ENCODE measurements around the gene LILRA6. TPM values are rescaled to one million over a fixed set of nuclear protein-coding genes. Genes with fewer than 3 reads are reported as not detected.
"Not testable (repeated sequence)": the region's sequence is repeated elsewhere in the genome, so short reads cannot be mapped to it uniquely, and the experiment has no call there.

Gene LILRA6
- polyA plus RNA-seq, 2 donors: 0.08 to 0.26 TPM

GRCh38 chr19:54221947-54222346, 20.6 kb downstream of the LILRA6 start:
- not testable (repeated sequence) for H3K27me3 ChIP-seq (ENCODE audit: control insufficient read depth in 1 of 2, insufficient read depth in 2 of 2, low read length in 2 of 2); H3K4me1 ChIP-seq (ENCODE audit: control insufficient read depth in 2 of 2, insufficient read depth in 2 of 2, low read length in 1 of 2); H3K9me3 ChIP-seq (ENCODE audit: control insufficient read depth in 2 of 2, insufficient read depth in 1 of 2, low read depth in 1 of 2, low read length in 1 of 2); H3K4me3 ChIP-seq (ENCODE audit: low read depth in 1 of 2, low read length in 2 of 2); H3K27ac ChIP-seq (ENCODE audit: low read depth in 2 of 2, low read length in 1 of 2); H3K36me3 ChIP-seq (ENCODE audit: control insufficient read depth in 2 of 2, insufficient read depth in 2 of 2, low read length in 1 of 2)
- 83 to 86% methylated on average over 6 to 7 of the region's 7 CpGs for WGBS, 2 donors

- not testable (repeated sequence) for H3K36me3 ChIP-seq (ENCODE audit: control insufficient read depth in 2 of 2, insufficient read depth in 2 of 2, low read length in 1 of 2); H3K4me1 ChIP-seq (ENCODE audit: control insufficient read depth in 2 of 2, insufficient read depth in 2 of 2, low read length in 1 of 2); H3K9me3 ChIP-seq (ENCODE audit: control insufficient read depth in 2 of 2, insufficient read depth in 1 of 2, low read depth in 1 of 2, low read length in 1 of 2); H3K27me3 ChIP-seq (ENCODE audit: control insufficient read depth in 1 of 2, insufficient read depth in 2 of 2, low read length in 2 of 2); H3K4me3 ChIP-seq (ENCODE audit: low read depth in 1 of 2, low read length in 2 of 2); H3K27ac ChIP-seq (ENCODE audit: low read depth in 2 of 2, low read length in 1 of 2)
- 53 to 65% methylated on average over 4 to 5 of the region's 5 CpGs for WGBS, 2 donors
Measured at GRCh38 chr19:54219702-54220101, 22.9 kb downstream of the LILRA6 start.

GRCh38 chr19:54218960-54219661, 23.5 kb downstream of the LILRA6 start:
- Histone ChIP-seq H3K9me3 (ENCODE audit: control insufficient read depth in 2 of 2, insufficient read depth in 1 of 2, low read depth in 1 of 2, low read length in 1 of 2) (peaks cover 0 to 4% of the 10 kb centered on the region in 2 donors), H3K27me3 (ENCODE audit: control insufficient read depth in 1 of 2, insufficient read depth in 2 of 2, low read length in 2 of 2) (no peaks in the 10 kb centered on the region), H3K4me1 (ENCODE audit: control insufficient read depth in 2 of 2, insufficient read depth in 2 of 2, low read length in 1 of 2) (no peaks in the 10 kb centered on the region), H3K27ac (ENCODE audit: low read depth in 2 of 2, low read length in 1 of 2) (no peak overlapping the region), H3K4me3 (ENCODE audit: low read depth in 1 of 2, low read length in 2 of 2) (no peak overlapping the region), H3K36me3 (ENCODE audit: control insufficient read depth in 2 of 2, insufficient read depth in 2 of 2, low read length in 1 of 2) (peaks cover 0 to 3% of the 10 kb centered on the region in 2 donors)
- WGBS, 2 donors: 88 to 89% methylated on average over 27 of the region's 27 CpGs

- Histone ChIP-seq H3K36me3 (ENCODE audit: control insufficient read depth in 2 of 2, insufficient read depth in 2 of 2, low read length in 1 of 2) (peaks cover 0 to 3% of the 10 kb centered on the region in 2 donors), H3K4me3 (ENCODE audit: low read depth in 1 of 2, low read length in 2 of 2) (no peak overlapping the region), H3K4me1 (ENCODE audit: control insufficient read depth in 2 of 2, insufficient read depth in 2 of 2, low read length in 1 of 2) (no peaks in the 10 kb centered on the region), H3K27ac (ENCODE audit: low read depth in 2 of 2, low read length in 1 of 2) (no peak overlapping the region), H3K27me3 (ENCODE audit: control insufficient read depth in 1 of 2, insufficient read depth in 2 of 2, low read length in 2 of 2) (no peaks in the 10 kb centered on the region), H3K9me3 (ENCODE audit: control insufficient read depth in 2 of 2, insufficient read depth in 1 of 2, low read depth in 1 of 2, low read length in 1 of 2) (peaks cover 0 to 4% of the 10 kb centered on the region in 2 donors)
- 75 to 82% methylated on average over 8 of the region's 8 CpGs for WGBS, 2 donors
Measured at GRCh38 chr19:54218259-54218658, 24.3 kb downstream of the LILRA6 start.

- H3K4me1 ChIP-seq (ENCODE audit: control insufficient read depth in 2 of 2, insufficient read depth in 2 of 2, low read length in 1 of 2); H3K9me3 ChIP-seq (ENCODE audit: control insufficient read depth in 2 of 2, insufficient read depth in 1 of 2, low read depth in 1 of 2, low read length in 1 of 2); H3K4me3 ChIP-seq (ENCODE audit: low read depth in 1 of 2, low read length in 2 of 2); H3K27ac ChIP-seq (ENCODE audit: low read depth in 2 of 2, low read length in 1 of 2); H3K27me3 ChIP-seq (ENCODE audit: control insufficient read depth in 1 of 2, insufficient read depth in 2 of 2, low read length in 2 of 2); H3K36me3 ChIP-seq (ENCODE audit: control insufficient read depth in 2 of 2, insufficient read depth in 2 of 2, low read length in 1 of 2): not testable (repeated sequence)
- WGBS, 2 donors: 50 to 66% methylated on average over 11 to 17 of the region's 20 CpGs
Measured at GRCh38 chr19:54217517-54218247, 24.9 kb downstream of the LILRA6 start.

- 89 to 92% methylated on average over 9 of the region's 9 CpGs for WGBS, 2 donors
- Histone ChIP-seq H3K27ac (ENCODE audit: low read depth in 2 of 2, low read length in 1 of 2) (no peak overlapping the region), H3K27me3 (ENCODE audit: control insufficient read depth in 1 of 2, insufficient read depth in 2 of 2, low read length in 2 of 2) (no peaks in the 10 kb centered on the region), H3K36me3 (ENCODE audit: control insufficient read depth in 2 of 2, insufficient read depth in 2 of 2, low read length in 1 of 2) (peaks cover 0 to 3% of the 10 kb centered on the region in 2 donors), H3K9me3 (ENCODE audit: control insufficient read depth in 2 of 2, insufficient read depth in 1 of 2, low read depth in 1 of 2, low read length in 1 of 2) (peaks cover 0 to 4% of the 10 kb centered on the region in 2 donors), H3K4me1 (ENCODE audit: control insufficient read depth in 2 of 2, insufficient read depth in 2 of 2, low read length in 1 of 2) (no peaks in the 10 kb centered on the region), H3K4me3 (ENCODE audit: low read depth in 1 of 2, low read length in 2 of 2) (no peak overlapping the region)
Measured at GRCh38 chr19:54216869-54217268, 25.7 kb downstream of the LILRA6 start.

GRCh38 chr19:54214734-54215133, 27.9 kb downstream of the LILRA6 start:
- H3K9me3 ChIP-seq (ENCODE audit: control insufficient read depth in 2 of 2, insufficient read depth in 1 of 2, low read depth in 1 of 2, low read length in 1 of 2); H3K4me1 ChIP-seq (ENCODE audit: control insufficient read depth in 2 of 2, insufficient read depth in 2 of 2, low read length in 1 of 2); H3K27ac ChIP-seq (ENCODE audit: low read depth in 2 of 2, low read length in 1 of 2); H3K27me3 ChIP-seq (ENCODE audit: control insufficient read depth in 1 of 2, insufficient read depth in 2 of 2, low read length in 2 of 2); H3K4me3 ChIP-seq (ENCODE audit: low read depth in 1 of 2, low read length in 2 of 2); H3K36me3 ChIP-seq (ENCODE audit: control insufficient read depth in 2 of 2, insufficient read depth in 2 of 2, low read length in 1 of 2): not testable (repeated sequence)
- 95 to 96% methylated on average over 11 to 14 of the region's 19 CpGs for WGBS, 2 donors

- WGBS, 2 donors: 40 to 67% methylated on average over 2 to 5 of the region's 5 CpGs
- H3K36me3 ChIP-seq (ENCODE audit: control insufficient read depth in 2 of 2, insufficient read depth in 2 of 2, low read length in 1 of 2); H3K4me1 ChIP-seq (ENCODE audit: control insufficient read depth in 2 of 2, insufficient read depth in 2 of 2, low read length in 1 of 2); H3K27ac ChIP-seq (ENCODE audit: low read depth in 2 of 2, low read length in 1 of 2); H3K27me3 ChIP-seq (ENCODE audit: control insufficient read depth in 1 of 2, insufficient read depth in 2 of 2, low read length in 2 of 2); H3K9me3 ChIP-seq (ENCODE audit: control insufficient read depth in 2 of 2, insufficient read depth in 1 of 2, low read depth in 1 of 2, low read length in 1 of 2); H3K4me3 ChIP-seq (ENCODE audit: low read depth in 1 of 2, low read length in 2 of 2): not testable (repeated sequence)
Measured at GRCh38 chr19:54214217-54214616, 28.4 kb downstream of the LILRA6 start.

GRCh38 chr19:54211235-54211634, 31.4 kb downstream of the LILRA6 start:
- H3K4me1 ChIP-seq (ENCODE audit: control insufficient read depth in 2 of 2, insufficient read depth in 2 of 2, low read length in 1 of 2): peaks cover 8 to 17% of the 10 kb centered on the region in 2 donors
- WGBS, 2 donors: 87 to 88% methylated on average over 12 of the region's 12 CpGs
- H3K4me3 ChIP-seq (ENCODE audit: low read depth in 1 of 2, low read length in 2 of 2): no peak overlapping the region
- H3K27ac ChIP-seq (ENCODE audit: low read depth in 2 of 2, low read length in 1 of 2): no peak overlapping the region
- H3K9me3 ChIP-seq (ENCODE audit: control insufficient read depth in 2 of 2, insufficient read depth in 1 of 2, low read depth in 1 of 2, low read length in 1 of 2): no peaks in the 10 kb centered on the region
- no peaks in the 10 kb centered on the region for H3K27me3 ChIP-seq (ENCODE audit: control insufficient read depth in 1 of 2, insufficient read depth in 2 of 2, low read length in 2 of 2)
- peaks cover 9 to 26% of the 10 kb centered on the region in 2 donors for H3K36me3 ChIP-seq (ENCODE audit: control insufficient read depth in 2 of 2, insufficient read depth in 2 of 2, low read length in 1 of 2)
